Astrocyte (in vitro differentiated cells and primary cell): ENCODE measurements around the gene WIPF2. TPM values are rescaled to one million over a fixed set of nuclear protein-coding genes. Genes with fewer than 3 reads are reported as not detected.

ENCODE experiments used
- DNase-seq: peaks from one replicate; pipeline ENCODE4 v3.0.0-alpha.2; 2010; ENCODE audit warnings: low read depth
- FAIRE-seq: peaks from 2 replicates; lab custom pipeline; 2011; peaks lifted over from hg19 to GRCh38; lab: Jason Lieb, UNC
- H2AFZ ChIP-seq: 2 replicates; pipeline ENCODE4 v1.6.0; 2012; ENCODE audit warnings: low read depth, low read length, inconsistent platforms
- H3K27ac ChIP-seq: 2 replicates; pipeline ENCODE4 v1.5.1; 2011; ENCODE audit warnings: low read depth, low read length, inconsistent platforms
- H3K27me3 ChIP-seq: 2 replicates; pipeline ENCODE4 v1.6.0; 2011; ENCODE audit warnings: low read length, inconsistent platforms; ENCODE audit not compliant: insufficient read depth
- H3K36me3 ChIP-seq: 2 replicates; pipeline ENCODE4 v1.5.1; 2011; ENCODE audit warnings: low read length, inconsistent platforms; ENCODE audit not compliant: insufficient read depth
- H3K4me1 ChIP-seq: 2 replicates; pipeline ENCODE4 v1.5.1; 2011; ENCODE audit warnings: low read length, inconsistent platforms; ENCODE audit not compliant: insufficient read depth
- H3K4me2 ChIP-seq: 2 replicates; pipeline ENCODE4 v1.6.0; 2012; ENCODE audit warnings: low read length, inconsistent platforms
- H3K4me3 ChIP-seq: 2 replicates; pipeline ENCODE4 v1.5.1; 2011; ENCODE audit warnings: low read depth, mild to moderate bottlenecking, low read length, inconsistent platforms; ENCODE audit not compliant: insufficient read depth
- H3K79me2 ChIP-seq: 2 replicates; pipeline ENCODE4 v1.6.0; 2012; ENCODE audit warnings: mild to moderate bottlenecking, low read length, inconsistent platforms; ENCODE audit not compliant: insufficient read depth
- H3K9ac ChIP-seq: 2 replicates; pipeline ENCODE4 v1.6.0; 2012; ENCODE audit warnings: mild to moderate bottlenecking, low read length, inconsistent platforms
- H3K9me3 ChIP-seq: 2 replicates; pipeline ENCODE4 v1.5.1; 2012; ENCODE audit warnings: low read depth, mild to moderate bottlenecking, low read length, inconsistent platforms; ENCODE audit not compliant: insufficient read depth
- H4K20me1 ChIP-seq: 2 replicates; pipeline ENCODE4 v1.6.0; 2012; ENCODE audit warnings: low read length, inconsistent platforms; ENCODE audit not compliant: insufficient read depth
- H3K27ac Mint-ChIP-seq: one replicate; pipeline ENCODE4 v1.8.0; 2021; ENCODE audit warnings: mild to moderate bottlenecking, mixed read lengths; ENCODE audit not compliant: unreplicated experiment
- H3K27me3 Mint-ChIP-seq: one replicate; pipeline ENCODE4 v1.8.0; 2021; ENCODE audit warnings: low read depth, mixed read lengths; ENCODE audit not compliant: unreplicated experiment
- H3K36me3 Mint-ChIP-seq: one replicate; pipeline ENCODE4 v1.8.0; 2021; ENCODE audit warnings: low read depth, mixed read lengths; ENCODE audit not compliant: unreplicated experiment
- H3K4me1 Mint-ChIP-seq: one replicate; pipeline ENCODE4 v1.8.0; 2021; ENCODE audit warnings: low read depth, mixed read lengths; ENCODE audit not compliant: unreplicated experiment
- H3K4me3 Mint-ChIP-seq: one replicate; pipeline ENCODE4 v1.8.0; 2021; ENCODE audit warnings: mild to moderate bottlenecking, moderate library complexity, mixed read lengths; ENCODE audit not compliant: unreplicated experiment
- H3K9me3 Mint-ChIP-seq: one replicate; pipeline ENCODE4 v1.8.0; 2021; ENCODE audit warnings: mild to moderate bottlenecking, mixed read lengths; ENCODE audit not compliant: unreplicated experiment
- CTCF ChIP-seq: IDR thresholded peaks from 2 replicates; pipeline ENCODE4 v1.5.1; 2011; ENCODE audit warnings: low read depth, mild to moderate bottlenecking, inconsistent platforms, low read length, moderate library complexity; ENCODE audit not compliant: insufficient read depth
- EZH2 ChIP-seq: IDR thresholded peaks from 2 replicates; pipeline ENCODE4 v1.6.1; 2012; ENCODE audit warnings: mild to moderate bottlenecking, low read length, inconsistent platforms; ENCODE audit not compliant: insufficient read depth
- total RNA-seq: library from RNA; stranded (reverse); gene quantifications from 2 replicates; pipeline ENCODE4 v1.2.1, GENCODE V29; 2021

Gene WIPF2
- total RNA-seq, 1 donor from 2014 or later = 30.7 TPM

GRCh38 chr17:40173091-40173777 is 45.9 kb upstream of the WIPF2 start:
- Histone ChIP-seq H3K27ac (no peak overlapping the region), H3K4me3 (no peak overlapping the region), H3K9ac (no peak overlapping the region), H4K20me1 (peaks cover 44% of the 10 kb centered on the region), H3K79me2 (peaks cover 3% of the 10 kb centered on the region), H3K4me2 (no peak overlapping the region), H2AFZ (no peak overlapping the region), H3K27me3 (no peaks in the 10 kb centered on the region), H3K36me3 (peaks cover 42% of the 10 kb centered on the region), H3K9me3 (no peaks in the 10 kb centered on the region), H3K4me1 (peaks cover 9% of the 10 kb centered on the region)
- DNase-seq = no peak
- TF ChIP-seq EZH2 (no peak), CTCF (no peak)
- H3K27me3 Mint-ChIP-seq = no peaks in the 10 kb centered on the region
- H3K36me3 Mint-ChIP-seq = peaks cover 20% of the 10 kb centered on the region
- peak overlapping the region; percentile 66 for H3K27ac Mint-ChIP-seq
- H3K9me3 Mint-ChIP-seq = no peaks in the 10 kb centered on the region
- no peak overlapping the region for H3K4me3 Mint-ChIP-seq
- H3K4me1 Mint-ChIP-seq = peaks cover 10% of the 10 kb centered on the region
- FAIRE-seq = no peak

GRCh38 chr17:40173778-40174135 is 45.3 kb upstream of the WIPF2 start:
- Histone ChIP-seq H3K4me2 (no peak overlapping the region), H3K9me3 (no peaks in the 10 kb centered on the region), H3K36me3 (peaks cover 38% of the 10 kb centered on the region), H3K4me3 (no peak overlapping the region), H3K4me1 (peaks cover 8% of the 10 kb centered on the region), H4K20me1 (peaks cover 40% of the 10 kb centered on the region), H3K27me3 (no peaks in the 10 kb centered on the region), H3K27ac (no peak overlapping the region), H3K79me2 (peaks cover 3% of the 10 kb centered on the region), H2AFZ (no peak overlapping the region), H3K9ac (no peak overlapping the region)
- H3K27ac Mint-ChIP-seq = no peak overlapping the region
- peaks cover 16% of the 10 kb centered on the region for H3K36me3 Mint-ChIP-seq
- TF ChIP-seq EZH2 (no peak), CTCF (no peak)
- DNase-seq (peak; percentile 41), FAIRE-seq (no peak)
- H3K9me3 Mint-ChIP-seq = no peaks in the 10 kb centered on the region
- no peaks in the 10 kb centered on the region for H3K27me3 Mint-ChIP-seq
- peaks cover 7% of the 10 kb centered on the region for H3K4me1 Mint-ChIP-seq
- no peak overlapping the region for H3K4me3 Mint-ChIP-seq

GRCh38 chr17:40174514-40174913 is 44.6 kb upstream of the WIPF2 start:
- no peaks in the 10 kb centered on the region for H3K9me3 ChIP-seq
- peaks cover 35% of the 10 kb centered on the region for H4K20me1 ChIP-seq
- peaks cover 31% of the 10 kb centered on the region for H3K36me3 ChIP-seq
- no peak overlapping the region for H3K4me2 ChIP-seq
- H3K4me3 ChIP-seq = no peak overlapping the region
- FAIRE-seq (no peak), DNase-seq (no peak)
- H3K9me3 Mint-ChIP-seq = no peaks in the 10 kb centered on the region
- peaks cover 14% of the 10 kb centered on the region for H3K36me3 Mint-ChIP-seq
- TF ChIP-seq EZH2 = no peak
- no peak overlapping the region for H3K27ac ChIP-seq
- H3K4me1 Mint-ChIP-seq = peaks cover 7% of the 10 kb centered on the region
- no peak overlapping the region for H2AFZ ChIP-seq
- no peaks in the 10 kb centered on the region for H3K27me3 ChIP-seq
- peaks cover 3% of the 10 kb centered on the region for H3K79me2 ChIP-seq
- H3K27me3 Mint-ChIP-seq = no peaks in the 10 kb centered on the region
- H3K4me1 ChIP-seq = peaks cover 10% of the 10 kb centered on the region
- H3K4me3 Mint-ChIP-seq = no peak overlapping the region
- no peak overlapping the region for H3K27ac Mint-ChIP-seq
- H3K9ac ChIP-seq = no peak overlapping the region
